Measurements from ENCODE around the gene PHKG1.
A peak's percentile ranks its signal among the peaks of the same experiment; 100 is the strongest.
"Not testable (repeated sequence)": the region's sequence is repeated elsewhere in the genome, so short reads cannot be mapped to it uniquely, and the experiment has no call there.

PHKG1 gene

DNA sequence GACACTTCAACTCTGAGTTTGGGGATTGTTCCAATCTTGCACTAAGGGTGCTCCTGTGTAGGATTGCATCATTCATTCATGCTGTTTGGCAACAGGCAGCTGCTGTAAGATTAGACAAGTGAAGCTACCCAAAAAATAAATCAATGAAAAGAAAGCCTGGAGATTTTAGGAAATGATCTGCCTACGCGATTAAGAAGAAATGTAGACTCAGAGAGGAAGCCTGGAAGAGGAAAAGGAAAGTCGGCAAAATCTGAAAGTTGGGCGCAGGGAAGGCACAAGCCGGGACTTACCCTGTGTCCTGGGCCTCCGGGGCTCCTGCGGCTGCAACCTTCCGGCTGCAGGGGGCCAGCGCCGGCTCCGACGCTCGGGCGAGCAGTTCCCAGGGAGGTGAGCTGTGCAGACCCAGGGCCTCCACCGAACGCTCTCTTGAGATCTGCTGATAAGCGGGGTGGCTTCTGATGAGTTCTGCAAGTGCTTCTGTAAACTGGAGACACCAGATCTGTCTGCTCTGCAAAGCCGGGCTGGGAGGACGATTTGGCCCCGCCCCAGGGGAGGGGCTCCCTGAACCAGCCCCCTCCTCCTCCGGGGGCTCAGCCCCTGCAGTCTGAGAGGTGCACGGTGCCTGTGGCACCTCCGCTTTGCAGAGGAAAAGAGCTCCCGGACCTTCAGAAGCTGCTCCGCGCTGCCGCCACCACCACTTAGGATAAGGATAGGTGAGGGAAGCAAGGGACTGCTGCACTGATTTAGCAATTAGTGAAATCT lies 58.9 kb downstream of the PHKG1 start:
- peak; percentile 69 to 77 for DNase-seq

- DNase-seq = not testable (repeated sequence)
These were observed 60.2 kb downstream of the PHKG1 start for GRCh38 chr7:56032578-56032977.

DNA sequence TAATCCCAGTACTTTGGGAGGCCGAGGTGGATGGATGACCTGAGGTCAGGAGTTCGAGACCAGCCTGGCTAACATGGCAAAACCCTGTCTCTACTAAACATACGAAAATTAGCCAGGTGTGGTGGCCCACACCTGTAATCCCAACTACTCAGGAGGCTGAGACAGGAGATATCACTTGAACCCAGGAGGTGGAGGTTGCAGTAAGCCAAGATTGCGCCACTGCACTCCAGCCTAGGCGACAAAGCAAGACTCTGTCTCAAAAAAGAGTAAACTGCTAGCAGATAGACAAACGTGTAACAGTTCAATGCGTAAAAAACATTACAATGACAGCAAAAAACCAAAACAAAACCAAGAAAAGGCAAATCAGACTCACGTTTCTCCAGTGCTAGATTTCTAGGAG lies 61.2 kb downstream of the PHKG1 start:
- not testable (repeated sequence) for DNase-seq

DNA sequence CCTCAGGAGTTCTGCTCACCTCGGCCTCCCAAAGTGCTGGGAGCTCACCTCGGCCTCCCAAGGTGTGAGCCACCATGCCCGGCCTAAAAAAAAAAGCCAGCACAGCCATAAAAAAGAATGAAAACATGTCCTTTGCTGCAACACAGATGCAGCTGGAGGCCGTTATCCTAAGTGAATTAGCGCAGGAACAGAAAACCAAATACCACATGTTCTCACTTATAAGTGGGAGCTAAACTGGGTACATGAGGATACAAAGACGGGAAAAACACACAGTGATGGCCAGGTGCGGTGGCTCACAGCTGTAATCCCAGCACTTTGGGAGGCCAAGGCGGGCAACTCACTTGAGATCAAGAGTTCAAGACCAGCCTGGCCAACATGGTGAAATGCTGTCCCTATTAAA lies 62.4 kb downstream of the PHKG1 start:
- DNase-seq = no peak

Measured in activated CD4-positive, alpha-beta T cell treated with anti-CD3 and anti-CD28 coated beads, Interleukin-2, amount 50 U/mL, for 48 hours (primary cell).